Activated CD4-positive, alpha-beta T cell treated with anti-CD3 and anti-CD28 coated beads, Interleukin-2, Interleukin-4, amounts not matched to agents 100 ng/mL and 50 ng/mL, durations not matched to agents 16 hours and 8 hours (primary cell): ENCODE results near the gene BEND6.

Experiments used
- DNase-seq: peaks from one replicate; pipeline ENCODE4 v3.0.0-alpha.2; 2020; ENCODE audit warnings: low spot score

The BEND6 gene, protein sequence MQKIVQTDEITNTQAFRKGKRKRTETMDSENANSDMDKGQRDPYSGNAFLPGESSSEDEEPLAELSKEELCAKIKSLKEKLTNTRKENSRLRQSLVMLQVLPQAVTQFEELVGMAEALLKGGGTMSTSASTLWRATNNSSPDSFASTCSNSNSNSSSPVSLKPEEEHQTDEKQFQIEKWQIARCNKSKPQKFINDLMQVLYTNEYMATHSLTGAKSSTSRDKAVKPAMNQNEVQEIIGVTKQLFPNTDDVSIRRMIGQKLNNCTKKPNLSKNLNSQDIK

DNA sequence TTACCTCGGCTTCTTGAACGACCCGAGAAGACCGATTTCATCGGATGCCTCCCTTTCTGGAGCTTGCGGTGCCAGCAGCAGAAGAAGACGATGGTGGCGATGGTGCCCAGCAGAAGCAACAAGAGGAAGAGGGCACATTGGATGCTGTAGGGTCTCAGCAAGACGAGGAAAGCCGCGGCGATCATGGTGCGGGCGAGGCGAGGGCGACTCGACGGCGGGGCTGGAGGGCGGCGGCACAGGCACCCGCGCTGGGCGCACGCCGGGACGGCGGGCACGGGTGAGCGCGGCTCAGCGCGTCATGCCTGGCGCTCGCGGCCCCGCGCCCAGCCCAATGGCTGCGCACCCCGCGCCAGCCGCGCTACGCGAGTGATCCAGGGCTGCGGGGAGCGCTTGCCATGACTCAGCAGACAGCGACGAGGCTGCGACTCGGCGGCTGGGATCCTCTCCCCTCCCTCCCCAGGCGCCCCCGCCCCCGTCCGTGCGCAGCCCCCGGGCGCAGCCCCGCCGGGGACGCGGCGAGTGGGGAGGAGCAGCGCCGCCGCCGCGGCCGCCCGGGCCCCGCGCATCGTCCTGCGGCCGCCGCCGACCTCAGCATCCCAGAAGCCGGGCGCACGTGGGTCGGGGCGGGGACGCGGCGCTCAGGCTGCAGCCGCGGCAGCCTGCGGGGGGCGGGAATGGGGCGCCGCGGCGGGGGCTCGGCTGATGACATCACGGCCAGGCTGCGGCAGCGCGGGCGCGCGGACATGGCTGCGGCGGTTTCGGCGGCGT lies at the start of gene BEND6:
Gene BEND6, plus strand, starts transcription at position 705 of the 768 bp plus-strand sequence. CDS start 26,704 bp downstream, outside the sequence.
- peak; percentile 36 for DNase-seq

DNA sequence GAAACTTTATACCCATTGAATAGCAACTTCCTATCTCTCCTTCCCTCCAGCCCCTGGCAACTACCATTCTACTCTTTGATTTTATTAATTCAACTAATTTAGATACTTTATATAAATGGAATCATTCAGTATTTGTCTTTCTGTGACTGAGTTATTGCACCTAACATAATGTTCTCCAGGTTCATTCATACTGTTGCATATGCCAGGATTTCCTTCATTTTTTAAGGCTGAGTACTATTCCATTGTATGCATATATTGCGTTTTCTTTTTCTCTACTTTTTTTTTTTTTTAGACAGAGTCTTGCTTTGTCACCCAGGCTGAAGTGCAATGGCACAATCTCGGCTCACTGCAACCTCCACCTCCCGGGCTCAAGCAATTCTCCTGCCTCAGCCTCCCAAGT lies 49.5 kb upstream of the BEND6 start:
- DNase-seq = no peak

DNA sequence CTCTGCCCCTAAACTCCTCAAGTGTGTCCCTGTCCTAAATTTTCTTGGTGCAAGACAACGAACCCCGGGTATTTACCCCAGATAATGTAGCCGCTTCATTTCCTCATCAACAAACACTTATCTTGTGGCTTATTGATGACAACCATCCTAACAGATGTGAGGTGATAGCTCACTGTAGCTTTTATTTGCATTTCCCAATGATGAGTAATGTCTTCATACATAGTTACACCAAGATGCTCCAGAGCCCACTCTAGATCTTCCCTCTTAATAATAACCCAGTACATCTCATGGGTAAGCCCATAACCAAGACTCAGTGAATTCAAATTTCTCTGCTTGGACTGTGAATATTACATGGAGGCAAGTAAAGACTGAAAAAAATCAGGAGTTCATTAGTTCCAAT lies 48.2 kb upstream of the BEND6 start:
- DNase-seq = no peak

DNA sequence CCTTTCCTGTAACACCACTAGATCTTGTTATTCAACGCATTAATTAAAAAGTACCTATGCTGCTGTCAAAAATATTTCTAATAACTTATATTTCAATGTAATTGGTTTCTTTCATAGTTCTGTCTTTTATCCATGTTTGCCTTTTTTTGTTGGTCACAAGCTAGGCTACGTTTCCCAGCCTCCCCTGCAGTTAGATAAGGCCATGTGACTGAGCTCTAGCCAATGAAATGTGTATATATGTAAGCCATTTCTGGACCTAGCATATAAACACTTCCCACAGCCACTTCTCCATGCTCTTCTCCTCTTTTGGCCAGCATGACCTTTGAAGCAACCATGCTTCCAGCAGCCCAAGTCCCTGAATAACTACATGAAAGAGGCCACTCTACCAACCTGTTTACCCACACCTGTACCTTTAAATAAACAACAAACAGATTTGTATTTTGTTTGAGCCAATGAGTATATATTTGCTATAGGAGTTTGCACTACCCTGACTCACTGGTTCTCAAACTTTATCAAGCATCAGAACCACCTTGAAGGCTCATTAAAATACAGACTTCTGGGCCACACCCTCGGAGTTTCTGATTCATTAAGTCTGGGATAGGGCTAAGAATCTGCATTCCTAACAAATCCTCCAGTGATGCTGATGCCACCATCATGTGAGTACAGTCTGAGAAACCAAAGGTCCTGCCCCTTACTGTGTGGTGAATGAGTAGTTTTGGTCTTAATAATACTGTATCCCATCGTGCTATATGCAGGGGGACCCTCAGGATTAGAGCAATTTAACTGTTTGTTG lies 45.6 kb upstream of the BEND6 start:
- DNase-seq = no peak

DNA sequence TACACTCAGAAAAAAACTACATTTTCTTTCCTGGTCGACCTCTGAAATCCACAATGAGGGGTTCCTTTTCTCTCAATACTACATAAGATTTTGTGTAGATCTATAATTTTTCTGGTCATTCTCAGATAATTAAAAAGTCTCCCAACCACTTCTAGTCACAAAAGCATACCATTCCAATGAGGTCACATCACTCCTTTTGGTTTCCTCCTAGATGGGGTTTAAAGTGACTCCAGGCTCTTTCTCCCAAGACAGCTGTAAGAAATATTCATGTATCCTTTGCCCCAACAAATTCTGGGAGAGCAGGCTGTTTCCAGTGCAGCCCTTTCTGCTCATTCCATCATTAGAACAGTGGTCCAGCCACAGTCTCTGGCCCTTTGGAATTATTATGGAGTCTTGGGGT lies 43.1 kb upstream of the BEND6 start:
- no peak for DNase-seq

DNA sequence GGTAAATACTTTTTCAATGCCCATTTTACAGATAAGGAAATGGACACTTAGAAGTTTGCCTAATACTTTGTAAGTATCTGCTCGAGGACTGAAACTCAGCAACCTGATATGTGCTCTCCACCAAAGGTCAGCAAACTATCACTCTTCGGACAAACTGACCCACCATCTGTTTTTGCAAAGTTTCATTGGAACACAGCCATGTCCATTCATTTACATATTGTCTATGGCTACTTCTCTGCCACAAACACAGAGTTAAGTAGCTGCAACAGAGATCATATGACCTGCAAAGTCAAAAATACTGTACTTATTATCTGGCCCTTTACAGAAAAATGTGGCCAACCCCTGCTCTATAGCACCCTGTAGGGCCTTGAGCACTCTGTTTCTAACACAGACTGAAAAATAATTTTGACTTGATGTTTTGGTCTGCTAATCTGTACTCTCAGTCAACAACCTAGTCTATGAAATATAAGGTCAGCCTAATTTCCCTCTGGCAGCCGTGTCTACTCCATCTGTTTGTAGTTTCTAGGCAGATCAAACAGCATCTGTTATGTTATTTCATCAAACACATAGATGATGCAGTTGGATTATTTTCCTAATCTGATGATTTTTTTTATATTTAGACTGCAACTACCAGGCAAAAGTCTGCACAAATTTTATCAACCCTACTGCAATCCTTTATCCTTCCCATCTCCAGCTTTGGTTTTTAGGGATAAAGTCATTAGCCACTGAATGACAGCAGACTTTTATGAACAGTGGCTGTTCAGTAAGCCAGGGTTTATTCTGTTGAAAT lies 41.4 kb upstream of the BEND6 start:
- DNase-seq = no peak

DNA sequence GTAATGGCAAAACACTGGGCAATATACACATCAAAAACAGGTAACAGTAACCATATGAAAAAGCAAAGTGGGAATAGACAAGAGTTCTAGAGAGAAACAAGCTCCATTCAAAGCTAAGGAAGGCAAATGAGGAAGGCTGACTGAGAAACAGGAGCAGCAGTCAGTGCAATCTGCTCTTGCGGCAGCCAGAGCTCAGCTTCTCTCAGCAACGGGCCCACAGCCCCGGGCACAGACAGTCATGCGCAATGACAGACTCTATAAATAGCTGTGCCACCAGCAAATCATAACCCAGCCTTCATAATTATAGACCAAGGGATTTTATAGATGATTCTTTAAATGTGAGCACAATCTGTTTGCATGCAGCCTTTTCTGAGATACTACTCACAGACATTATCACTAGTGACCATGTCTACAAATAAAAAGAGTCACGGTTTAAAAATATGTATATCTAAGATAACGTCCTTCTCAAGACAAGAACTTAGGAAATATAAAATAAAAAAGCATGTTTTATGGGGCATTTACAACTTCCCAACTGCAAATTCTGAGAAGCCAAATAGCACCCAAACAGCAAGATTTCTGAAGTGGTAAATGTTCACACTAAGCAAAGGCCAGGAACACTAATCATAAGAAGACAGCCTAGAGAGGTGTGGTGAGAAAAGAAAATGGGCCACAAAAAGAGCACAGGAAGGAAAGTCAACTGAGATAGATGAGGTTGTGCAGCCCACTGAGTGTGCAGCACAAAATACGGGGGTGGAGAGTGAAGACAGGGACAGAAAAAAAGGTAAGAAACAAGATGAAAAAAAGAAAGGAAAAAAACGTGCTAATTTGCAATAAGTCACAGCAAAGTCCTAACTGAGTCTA lies 39.9 kb upstream of the BEND6 start:
- no peak for DNase-seq

DNA sequence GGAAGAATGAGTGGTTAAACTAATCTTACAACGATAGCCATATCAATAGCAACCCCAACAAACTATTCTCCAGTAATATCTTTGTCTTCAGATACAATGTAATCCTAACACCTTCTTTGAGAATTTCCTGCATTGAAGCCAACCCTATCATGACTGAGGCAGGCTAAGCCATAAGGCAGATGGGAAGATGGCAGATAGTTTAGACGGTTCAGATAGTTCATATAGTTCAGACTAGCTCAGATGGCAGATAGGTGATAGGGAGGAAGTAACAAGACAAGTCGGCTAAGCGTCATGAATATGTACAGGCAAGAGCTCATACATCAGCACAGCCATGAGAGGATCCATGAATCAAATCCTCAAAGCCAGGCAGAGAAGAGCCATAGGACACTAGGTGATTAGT lies 39.1 kb upstream of the BEND6 start:
- no peak for DNase-seq

DNA sequence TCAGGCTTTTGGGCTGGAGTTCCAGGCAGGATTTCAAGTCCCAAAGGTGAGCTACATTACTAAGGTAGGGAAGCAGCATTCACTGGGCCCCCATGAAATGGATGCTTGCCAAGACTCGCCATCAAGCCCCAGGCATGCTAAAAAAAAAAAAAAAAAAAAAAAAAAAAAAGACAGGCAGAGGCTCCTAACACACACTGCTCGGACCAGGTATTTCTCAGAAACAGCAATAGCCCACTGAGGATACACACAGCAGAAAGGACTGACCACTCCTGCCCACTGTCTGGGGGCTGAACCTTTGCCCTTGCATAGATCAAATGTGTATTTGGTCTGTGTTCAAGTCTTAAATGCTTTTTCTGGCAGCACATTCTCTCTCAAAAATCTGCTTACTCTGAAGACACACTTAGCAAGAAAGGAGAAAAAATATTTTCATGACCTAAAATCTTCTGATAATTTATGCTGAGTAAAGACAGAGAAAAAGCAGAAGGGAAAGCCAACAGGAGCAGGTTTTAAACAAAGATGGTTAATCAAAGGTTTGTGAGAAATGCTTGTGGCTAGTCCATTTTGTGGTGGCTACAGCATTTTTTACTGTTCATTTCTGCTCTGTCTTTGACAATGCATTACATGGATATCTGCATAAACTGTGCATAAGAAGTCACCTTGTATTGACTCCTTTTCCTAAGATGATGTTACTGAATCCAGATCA lies 37.9 kb upstream of the BEND6 start:
- no peak for DNase-seq

DNA sequence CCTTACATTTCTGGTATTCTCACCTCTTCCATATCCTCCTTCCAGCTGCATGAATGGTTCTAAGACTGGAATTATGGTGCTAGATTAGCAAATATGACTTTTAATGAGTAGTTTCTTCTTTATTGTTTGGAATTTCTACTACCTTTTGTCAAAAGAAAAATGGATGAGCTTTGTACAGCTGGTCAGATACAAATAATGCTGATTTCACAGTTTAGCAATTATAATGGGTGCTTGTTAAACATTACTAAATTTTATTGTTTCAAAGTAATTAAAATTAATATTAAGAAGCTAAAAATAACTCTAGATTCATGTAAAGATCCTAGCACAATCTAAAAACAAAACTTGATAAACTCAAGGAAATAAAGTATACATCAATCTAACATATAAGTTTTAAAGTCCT lies 32.3 kb upstream of the BEND6 start:
- no peak for DNase-seq

DNA sequence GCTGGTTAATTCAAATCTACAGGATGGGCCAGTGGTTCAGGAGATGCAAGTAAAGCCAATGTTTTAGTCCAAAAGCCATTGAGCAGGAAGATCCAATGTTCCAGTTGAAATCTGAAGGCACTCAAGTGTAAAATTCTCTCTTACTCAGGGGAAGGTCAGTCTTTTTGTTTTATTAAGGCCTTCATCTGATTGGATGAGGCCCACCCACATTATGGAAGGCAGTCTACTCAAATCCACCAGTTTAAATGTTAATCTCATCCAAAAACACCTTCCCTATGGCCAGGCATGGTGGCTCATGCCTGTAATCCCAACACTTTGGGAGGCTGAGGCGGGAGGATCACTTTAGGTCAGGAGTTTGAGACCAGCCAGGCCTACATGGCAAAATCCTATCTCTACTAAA lies 31.3 kb upstream of the BEND6 start:
- DNase-seq = no peak

DNA sequence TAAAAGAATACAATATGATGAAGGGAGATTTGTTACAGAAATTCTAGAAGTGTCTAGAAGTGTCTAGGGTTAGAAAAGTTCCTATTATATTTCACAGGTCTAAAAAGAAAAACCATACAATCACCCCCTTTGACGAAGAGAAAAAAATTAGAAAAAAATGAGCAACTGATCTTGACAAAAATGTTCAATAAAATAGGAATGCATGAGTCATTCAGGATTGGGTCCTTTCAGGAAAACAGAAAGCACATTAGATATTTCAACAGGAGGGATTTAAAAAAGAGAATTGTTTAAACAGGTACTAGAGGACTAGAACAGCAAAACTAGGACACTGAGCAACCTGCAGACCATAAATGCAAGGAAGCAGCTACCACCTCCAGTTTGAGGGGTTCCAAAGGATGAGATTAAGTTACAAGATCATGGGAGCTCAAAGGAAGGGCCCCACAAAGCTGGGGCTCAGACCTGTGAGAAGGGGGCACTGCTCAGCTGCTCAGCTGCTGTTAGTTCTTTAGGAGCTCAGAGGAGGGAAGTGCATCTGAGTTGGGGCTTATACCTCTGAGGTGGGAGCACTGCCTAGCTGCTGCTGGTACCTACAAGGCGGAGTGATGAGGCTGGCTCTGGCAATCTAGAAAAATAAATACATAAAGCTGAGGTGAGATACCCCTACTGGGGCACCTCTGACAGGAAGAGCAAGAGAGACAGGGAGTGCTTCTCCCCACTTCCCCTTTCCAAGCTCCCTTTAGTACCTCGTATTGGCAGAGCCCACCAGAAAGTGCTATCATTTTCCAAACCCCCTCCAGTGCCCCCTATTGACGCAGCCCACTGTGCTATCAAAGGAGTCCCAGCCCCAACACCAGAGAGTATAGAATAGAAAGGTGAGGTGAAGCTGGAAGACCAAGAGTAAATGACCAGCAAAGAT lies 27.1 kb upstream of the BEND6 start:
- DNase-seq = no peak

DNA sequence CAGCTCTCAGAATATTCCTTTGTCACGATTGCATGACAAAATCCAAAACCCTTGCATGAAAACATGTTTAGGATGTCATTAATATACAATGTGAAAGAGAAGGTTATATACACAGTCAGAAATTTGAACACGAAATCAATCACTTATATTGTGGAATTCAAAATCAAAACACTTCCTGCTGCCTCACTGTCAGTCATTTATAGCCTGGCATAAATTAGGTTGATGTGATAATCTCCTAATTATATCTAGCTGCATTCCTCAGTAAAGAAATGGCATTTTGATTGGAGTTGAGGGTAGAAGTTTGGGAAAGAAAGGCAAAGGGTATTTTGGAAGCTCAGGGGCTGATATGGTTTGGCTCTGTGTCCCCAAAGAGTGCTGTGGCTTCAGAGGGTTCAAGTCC lies 24.1 kb upstream of the BEND6 start:
- DNase-seq = no peak

DNA sequence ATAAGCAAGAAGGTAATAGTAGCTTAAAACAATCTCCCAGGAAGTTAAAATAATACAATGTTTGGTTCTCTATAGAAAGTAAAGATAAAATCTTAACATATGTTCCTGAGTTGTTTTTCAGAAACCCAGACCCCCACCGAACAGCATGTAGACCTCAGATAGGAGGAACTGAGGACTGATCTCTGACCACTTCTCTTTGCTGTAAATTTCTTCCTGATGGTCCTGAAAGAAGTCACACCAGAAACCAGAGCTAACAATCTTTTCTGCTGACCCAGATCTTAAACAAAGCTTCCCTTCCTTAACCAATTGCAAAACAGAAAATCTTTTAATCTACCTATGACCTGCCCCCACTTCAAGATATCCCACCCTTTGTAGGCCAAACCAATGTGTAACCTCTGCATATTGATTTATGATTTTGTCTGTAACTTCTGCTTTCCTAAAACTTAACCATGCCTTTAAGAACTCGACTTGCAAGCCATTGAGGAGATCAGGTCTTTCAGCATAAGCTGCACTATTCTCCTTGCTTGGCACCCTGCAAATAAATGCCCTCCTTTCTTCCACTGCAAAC lies 21.9 kb upstream of the BEND6 start:
- DNase-seq = no peak

DNA sequence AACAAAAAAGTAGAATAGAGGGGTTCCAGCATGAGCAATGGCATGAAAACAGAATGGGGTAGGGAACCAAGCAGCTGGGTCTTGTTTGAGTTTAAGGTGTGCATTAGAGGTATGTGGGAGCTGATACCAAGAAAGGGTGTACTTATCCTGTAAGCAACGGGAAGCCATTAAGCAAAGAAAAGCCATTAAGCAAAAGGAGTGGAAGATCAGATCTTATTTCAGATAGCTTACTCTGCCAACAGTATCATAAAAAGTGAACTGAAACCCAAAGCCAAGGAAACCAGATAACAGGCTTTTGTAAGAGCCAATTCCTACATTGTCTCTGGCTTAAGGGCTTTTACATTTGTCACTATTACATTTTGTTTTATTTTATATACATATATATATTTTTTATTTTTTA lies 21.3 kb upstream of the BEND6 start:
- DNase-seq = no peak

DNA sequence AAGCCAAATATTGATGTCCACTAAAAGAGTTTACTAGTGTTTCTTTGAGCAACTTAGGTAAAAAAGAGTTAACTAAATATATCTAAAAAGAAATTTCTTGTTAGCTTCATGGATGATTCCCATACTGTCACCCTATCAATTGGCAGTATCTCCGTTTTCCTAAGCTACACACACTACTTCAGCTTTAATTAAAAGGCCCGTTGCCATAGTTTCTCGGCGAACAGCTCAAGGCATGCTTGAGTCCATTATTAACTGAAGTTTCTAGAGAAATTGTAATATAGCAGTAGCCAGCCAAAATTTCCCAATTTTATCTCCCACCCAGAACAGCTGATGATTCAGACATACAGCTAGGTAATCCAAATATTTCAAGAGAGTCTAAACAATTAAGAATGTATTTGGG lies 20.0 kb upstream of the BEND6 start:
- no peak for DNase-seq

DNA sequence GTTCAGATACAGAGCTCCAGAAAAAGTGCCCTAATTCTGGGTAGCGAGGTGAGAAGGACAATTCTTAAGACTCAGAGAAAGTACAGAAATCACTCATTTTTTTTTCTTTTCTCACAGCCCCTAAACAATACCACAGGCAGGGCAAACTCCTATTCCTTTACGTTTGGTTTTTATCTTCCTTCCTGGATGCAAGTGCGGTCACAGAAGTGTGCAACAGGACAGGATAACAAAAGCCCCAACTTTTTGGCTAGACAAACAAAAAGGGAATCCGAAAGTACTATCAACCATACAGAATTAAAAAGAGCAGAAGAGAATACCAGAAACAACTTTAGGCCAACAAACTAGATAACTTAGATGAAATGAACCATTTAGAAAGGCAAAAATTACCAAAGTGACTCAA lies 18.4 kb upstream of the BEND6 start:
- DNase-seq = no peak

DNA sequence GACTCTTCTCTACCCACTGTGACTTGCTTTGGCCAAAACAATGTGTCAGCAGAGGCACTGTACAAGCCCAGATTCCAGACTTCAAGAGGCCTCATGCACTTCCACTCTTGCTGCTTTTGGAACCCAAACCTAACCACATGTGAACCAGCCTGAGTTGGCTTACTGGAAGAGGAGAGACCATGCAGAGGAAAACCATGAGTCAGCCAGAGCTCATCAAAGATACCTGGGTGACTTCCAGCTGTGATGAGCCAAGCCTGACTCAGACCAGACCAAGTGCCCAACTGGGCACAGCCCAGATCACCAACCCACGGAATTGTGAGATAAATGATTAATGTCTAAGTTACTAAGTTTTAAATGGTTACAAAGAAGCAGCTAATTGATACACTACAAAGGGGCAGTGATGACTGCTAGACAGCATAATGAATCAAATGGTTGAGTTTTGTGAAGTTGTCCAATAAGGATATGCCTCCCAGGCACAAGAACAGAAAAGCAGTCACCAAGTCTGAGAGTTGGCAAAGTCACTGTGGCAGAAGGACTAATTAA lies 16.2 kb upstream of the BEND6 start:
- peak; percentile 31 for DNase-seq

DNA sequence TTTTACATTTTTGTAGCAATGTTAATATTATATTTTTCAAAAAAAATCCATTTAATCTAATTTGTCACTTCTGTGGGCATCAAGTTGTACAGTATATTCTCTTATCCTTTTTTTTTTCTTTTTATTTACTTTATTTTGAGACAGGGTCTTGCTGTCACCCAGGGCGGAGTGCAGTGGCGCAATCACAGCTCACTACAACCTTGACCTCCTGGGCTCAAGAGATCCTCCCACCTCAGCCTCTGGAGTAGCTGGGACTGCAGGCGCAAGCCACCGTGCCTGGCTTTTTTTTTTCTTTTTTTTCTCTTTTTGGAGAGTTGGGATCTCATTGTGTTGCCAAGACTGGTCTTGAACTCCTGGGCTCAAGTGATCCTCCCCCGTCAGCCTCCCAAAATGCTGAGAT lies 14.4 kb upstream of the BEND6 start:
- no peak for DNase-seq
